Measurements from ENCODE around the gene IDI2.
"Not testable (repeated sequence)": the region's sequence is repeated elsewhere in the genome, so short reads cannot be mapped to it uniquely, and the experiment has no call there.

IDI2 gene

DNA sequence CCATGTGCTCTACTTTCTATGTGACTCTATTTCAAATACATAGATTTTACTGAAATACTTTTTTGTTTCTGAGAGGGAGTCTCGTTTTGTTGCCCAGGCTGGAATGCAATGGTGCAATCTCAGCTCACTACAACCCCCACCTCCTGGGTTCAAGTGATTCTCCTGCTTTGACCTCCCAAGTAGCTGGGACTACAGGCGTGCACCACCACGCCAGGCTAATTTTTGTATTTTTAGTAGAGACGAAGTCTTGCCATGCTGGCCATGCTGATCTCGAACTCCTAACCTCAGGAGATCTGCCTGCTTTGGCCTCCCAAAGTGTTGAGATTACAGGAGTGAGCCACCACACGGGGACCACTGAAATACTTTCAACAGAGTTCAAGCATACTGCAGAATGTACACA is 19.8 kb upstream of the IDI2 start:
- DNase-seq = no peak

DNA sequence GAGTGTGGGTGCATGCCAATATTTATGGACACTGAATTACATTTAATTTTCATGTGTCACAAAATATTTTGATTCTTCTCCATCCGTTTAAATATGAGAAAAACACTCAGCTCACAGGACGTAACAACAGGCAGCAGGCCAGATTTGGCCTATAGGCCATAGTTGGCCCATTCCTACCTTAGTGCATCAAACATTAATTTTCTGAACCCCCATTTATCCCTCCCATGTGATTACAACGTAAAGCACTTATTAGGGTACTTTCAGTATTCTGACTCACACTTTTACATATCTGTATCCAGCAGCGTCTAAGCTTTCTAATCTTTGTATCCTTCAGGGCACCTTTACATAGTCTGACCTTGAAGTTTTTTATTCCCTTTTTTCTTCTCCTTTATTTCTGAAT is 19.3 kb upstream of the IDI2 start:
- DNase-seq = no peak

DNA sequence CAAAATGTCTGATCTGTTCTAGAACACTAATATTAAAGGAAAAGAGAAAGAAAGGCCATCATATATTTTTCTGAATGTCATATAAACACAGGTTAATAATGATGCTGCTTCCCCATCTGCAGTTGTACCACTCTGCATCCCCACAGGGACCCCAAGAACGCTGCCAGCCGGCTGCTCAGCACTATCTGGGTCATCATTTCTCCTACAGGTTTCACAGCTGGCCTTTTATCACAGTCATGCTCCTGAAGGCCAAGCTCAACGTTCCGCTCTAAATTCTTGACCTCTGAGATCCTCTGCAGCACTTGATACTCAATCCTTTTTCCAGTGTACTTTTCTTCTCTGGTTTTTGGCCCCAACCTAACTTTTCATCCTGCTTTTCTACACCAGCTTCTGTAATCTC is 18.5 kb upstream of the IDI2 start:
- DNase-seq = no peak

DNA sequence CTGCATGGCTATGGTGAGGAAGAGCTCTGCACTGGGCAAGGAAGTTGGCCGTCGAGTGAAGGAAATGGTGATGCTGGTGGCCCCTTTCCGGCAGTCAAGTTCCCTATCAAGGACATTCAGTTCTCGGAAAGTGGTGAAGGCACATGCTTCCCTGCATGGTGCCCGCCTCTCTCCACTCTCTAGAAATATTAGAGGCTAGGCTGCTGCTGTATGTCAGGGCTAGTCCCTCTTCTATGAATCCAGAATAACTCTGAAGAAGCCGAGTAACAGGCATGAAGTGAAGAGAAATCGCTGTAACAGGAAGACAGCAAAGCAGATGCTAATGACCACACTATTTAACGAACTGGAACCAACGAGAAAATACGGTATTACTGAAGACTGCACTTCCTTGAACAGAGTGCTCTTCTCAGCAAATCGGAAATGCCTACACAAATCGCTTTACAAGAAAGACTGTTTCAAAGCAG is 17.9 kb upstream of the IDI2 start:
- no peak for DNase-seq

DNA sequence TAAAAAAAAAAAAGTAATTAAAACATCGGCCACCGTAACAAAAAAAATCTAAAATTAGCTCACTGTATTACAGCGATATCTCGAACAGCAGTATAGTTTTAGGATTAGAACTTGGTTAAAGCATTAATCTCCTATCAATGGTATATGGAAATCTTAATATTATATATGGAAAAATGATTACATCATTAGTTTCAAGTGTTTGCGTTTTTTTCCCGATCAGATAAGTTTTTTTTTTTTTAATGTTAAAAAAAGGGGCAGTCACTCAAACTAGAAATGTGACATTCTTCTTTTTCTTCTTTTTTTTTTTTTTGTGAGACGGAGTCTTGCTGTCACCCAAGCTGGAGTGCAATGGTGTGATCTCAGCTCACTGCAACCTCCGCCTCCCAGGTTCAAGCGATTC is 15.9 kb upstream of the IDI2 start:
- DNase-seq = no peak

DNA sequence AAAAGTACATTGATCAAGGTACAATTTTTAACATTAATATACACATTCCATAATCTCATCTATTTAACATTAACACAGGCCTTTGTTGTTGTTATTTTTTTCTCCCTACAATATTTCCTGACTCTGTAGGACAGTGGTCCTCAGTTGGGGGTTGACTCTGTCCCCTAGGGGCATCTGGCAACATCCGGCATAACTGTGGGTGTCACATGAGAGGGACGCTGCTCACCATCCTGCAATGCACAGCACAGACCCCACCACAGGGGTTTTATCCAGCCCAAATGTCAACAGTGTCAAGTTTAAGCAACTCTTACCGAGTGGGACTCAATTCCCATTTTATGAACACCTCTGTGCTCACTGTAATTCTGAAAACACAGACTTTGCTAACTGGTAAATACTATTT is 14.5 kb upstream of the IDI2 start:
- DNase-seq = no peak

DNA sequence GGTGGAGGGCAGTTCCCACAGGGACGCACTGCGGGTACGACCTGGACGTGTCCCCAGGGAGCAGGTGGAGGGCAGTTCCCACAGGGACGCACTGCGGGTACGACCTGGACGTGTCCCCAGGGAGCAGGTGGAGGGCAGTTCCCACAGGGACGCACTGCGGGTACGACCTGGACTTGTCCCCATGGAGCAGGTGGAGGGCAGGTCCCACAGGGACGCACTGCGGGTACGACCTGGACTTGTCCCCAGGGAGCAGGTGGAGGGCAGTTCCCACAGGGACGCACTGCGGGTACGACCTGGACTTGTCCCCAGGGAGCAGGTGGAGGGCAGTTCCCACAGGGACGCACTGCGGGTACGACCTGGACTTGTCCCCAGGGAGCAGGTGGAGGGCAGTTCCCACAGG is 13.1 kb upstream of the IDI2 start:
- not testable (repeated sequence) for DNase-seq

DNA sequence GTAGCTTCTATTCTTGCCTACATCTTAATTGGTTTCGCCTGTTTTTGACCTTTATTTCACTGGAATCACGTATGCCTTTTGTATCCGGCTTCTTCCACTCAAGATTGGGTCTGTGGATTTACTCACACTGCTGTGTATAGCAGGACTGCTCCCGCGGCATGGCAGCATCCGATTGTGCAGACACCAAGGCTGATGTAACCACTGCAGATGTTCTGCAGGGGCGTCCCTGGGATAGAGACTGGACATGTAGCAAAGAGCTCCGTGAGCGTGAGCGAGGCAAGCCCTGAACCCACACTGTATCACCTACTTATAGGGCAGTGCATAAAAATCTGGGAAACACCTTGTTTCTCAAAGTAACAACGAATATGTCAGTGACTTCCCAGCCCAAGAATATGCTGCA is 11.4 kb upstream of the IDI2 start:
- DNase-seq = no peak

DNA sequence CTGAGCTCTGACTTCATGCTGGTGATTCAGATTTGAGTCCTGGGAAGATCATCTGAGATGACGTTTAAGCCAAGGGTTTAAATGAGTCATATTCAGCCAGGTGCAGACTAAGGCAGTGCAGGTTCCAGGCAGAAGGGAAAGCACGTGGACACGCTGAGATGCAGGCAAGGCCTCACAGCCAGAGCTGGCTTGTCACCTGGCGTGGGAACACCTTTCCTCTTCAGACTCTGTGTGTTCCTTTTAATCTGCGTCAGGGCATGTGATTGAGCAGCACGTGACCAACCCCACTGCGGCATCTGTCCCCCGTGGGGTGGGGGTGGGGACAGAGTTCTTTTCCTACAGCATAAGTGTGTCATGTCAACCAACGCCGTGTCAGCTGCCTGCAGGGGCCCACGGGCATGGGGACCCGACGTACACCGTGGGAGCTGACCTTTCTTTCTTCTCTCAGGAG is 10.7 kb upstream of the IDI2 start:
- DNase-seq = no peak

DNA sequence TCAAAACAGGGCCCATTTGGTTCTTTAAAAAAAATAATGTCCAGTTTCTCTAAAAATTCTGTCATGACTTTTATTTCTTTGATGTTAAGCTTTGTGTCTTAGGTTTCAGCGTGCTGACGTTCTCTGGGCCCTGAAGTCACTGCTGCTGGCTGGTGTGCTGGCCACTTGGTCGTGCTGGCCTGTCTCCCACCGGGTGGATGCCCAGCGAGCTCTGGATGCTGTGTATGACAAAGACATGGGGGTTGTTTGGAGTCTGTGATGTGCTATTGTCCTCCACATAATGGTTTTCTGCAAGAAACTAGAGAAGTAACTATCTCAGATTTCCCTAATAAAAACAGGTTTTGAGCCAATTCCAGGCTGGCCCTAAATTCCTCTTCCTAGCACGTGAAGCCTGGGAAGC is 9.5 kb upstream of the IDI2 start:
- DNase-seq = no peak

DNA sequence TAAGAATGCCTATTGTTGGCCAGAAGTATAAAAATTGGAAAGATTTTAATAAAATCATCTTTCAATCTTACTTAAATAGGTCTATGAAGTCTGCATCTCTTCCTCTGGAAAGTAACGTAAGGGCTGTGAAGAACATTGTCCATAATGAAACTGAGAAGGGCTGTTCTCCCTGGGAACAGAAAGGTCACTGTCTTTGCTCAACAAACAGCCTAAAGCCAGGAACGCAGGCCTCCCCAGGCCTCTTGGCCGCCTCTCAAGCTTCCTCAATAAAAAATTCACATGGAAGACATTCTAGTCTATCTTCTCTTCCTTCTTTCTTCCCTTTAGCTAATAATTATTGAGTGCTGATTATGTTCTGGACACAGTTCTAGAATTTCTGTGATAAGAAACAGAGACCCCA is 9.1 kb upstream of the IDI2 start:
- no peak for DNase-seq

DNA sequence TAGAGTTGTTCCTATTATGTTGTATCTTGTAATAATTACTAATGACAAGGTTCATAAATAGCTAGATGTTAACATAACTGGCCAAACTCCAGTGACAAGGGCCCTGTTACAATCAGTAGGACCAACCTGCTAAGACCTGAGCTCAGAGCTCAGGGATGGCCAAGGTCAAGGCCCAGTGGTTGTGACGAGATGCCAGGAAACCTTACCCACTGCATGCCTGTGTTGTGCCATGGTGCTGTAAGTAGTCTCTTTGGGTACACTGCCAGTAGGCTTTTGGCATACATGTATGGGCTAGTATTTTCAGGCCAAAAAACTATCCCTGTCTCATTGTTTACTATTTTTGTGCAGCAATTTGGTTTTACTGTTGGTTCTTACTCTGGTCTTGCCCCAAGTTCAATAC is 7.9 kb upstream of the IDI2 start:
- no peak for DNase-seq

DNA sequence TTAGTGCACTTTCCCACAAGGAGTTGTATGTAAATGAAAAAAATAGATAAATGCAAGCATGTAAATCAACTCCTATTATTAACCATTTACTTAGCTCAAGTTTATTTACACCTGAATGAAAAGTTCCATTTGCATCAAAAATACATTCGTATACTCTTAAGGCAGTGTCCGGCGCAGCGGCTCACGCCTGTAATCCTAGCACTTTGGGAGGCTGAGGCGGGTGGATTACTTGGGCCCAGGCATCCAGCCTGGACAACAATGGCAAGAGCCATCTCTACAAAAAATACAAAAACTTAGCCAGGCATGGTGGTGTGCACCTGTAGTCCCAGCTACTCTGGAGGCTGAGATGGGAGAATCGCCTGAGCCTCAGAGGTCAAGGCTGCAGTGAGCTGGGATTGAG is 4.2 kb upstream of the IDI2 start:
- DNase-seq = no peak

DNA sequence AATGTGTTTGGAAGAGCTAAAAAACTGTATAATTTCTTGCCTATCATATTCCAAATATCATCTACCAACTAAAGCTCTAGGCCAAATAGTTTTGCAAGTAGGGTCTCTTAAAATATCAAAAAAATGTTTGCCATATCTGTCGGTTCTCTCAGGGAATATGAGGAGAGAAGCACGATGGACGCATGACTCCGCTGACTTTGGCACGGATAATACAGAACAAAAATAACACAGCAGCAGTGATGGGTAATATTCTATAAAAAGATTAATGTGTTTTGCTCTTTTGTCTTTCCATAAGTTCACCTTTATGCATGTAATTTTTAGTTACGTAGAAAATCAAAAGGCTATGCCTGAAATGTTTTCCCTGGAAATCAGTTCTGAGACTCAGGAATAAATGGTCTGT is 919 bp upstream of the IDI2 start:
- DNase-seq = no peak

DNA sequence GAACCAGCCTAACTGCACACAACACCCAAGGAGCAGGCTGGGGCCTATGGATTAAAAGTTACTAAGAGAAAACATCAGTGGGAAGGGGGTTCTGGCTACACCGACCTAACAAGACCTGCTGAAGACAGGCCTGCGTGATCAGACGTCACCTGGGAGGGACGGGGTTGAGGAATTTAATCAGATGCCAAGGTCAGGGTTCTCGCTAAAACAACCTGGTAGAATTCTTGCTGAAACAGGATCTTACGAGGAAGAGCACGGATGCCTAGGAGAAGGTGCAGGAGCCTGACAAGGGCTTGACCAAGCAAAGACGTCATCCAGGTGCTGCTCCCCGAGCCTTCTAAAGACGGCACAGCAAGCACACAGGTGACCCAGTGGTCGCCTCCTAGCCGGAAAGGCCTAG is 1.6 kb downstream of the IDI2 start:
- DNase-seq = no peak

DNA sequence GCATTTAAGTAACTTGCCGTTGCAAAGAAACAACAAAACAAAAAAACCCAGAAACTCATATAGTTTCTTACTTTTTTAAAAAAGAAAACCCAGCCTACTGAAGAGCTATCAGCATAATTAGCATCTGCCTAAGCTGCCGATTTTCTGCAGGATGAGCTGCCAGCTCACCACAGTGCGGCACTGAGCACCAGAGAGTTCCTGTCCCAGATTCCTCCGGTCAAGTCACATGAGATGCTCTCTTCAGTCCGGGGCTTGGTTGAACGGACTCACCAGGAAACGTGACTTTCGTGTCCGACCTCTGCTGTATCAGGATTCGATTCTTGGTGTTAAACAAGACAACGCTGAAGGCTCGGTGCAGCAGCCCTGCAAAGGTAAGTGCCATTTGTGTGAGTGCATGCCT is 3.2 kb downstream of the IDI2 start:
- no peak for DNase-seq

DNA sequence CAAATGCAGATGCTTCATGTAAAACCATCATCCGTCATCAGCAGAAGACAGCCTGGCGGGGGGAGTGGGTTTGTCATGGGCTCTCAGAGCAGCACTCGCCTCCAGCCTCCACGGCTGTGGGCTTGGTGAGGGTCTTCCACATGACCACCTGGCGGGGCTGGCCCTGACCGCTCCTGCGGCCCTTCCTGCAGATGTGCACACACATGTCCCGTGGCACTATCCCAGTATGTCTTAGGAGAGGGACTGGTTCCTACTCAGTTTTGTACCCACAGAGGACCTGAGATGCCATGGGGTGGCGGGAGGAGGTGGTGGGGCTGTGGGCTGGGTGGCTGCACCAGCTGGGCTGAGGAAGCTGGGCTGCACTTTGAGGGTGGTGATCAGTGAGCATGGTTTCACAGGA is 4.7 kb downstream of the IDI2 start:
- DNase-seq = no peak

DNA sequence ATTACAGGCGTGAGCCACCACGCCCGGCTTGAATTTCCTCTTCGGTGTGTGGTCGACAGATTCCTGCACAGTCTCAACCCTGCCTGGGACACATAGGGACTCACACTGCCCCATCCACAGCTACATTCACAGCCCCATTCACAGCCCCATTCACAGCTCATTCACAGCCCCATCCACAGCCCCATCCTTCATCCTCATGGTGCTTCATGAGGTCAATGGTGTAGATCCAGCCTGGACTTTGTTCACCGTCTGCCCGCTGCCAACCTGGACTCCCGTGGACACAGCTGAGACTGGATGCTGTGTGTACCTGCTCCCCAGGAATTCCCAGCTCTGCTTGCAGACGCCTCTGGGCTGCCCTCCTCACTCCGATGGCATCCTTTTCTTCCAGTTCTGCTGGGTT is 5.2 kb downstream of the IDI2 start:
- DNase-seq = no peak

DNA sequence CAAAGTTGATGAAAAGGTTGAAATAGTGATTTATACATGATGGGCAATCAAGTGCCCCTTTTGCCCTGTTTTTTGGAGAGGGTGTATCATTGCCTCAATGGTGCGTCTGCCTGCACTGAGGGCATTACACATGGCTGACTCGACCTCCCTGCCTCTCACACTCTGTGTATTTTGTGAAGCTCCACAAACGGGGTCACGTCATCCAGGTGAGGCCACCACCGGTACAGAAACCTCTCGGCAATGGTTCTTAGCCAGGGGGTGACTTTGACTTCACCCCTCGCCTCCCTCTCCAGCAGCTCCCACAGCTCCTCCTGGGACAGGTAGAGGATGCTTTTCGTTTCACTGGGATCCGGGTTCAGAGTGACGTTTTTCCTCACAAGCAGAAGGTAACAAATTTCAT is 6.3 kb downstream of the IDI2 start:
- no peak for DNase-seq

DNA sequence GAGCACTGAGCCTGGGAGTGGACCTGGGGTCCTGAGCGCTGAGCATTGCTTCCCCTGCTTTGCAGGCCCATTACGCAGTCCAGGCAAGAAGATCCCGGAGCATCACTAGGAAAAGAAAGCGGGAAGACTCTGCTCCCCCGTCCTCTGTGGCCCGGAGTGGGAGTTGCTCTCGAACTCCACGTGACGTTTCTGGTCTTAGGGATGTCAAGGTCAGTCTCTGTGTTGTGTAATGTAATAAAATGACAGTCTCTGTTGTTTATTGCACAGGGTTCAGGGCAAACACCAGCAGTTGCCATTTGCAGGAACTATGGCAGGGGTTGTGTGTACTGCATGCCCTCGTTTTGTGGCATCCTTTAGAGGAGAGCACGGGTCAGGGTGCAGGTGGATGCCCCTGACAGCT is 10.0 kb downstream of the IDI2 start:
- DNase-seq = no peak

DNA sequence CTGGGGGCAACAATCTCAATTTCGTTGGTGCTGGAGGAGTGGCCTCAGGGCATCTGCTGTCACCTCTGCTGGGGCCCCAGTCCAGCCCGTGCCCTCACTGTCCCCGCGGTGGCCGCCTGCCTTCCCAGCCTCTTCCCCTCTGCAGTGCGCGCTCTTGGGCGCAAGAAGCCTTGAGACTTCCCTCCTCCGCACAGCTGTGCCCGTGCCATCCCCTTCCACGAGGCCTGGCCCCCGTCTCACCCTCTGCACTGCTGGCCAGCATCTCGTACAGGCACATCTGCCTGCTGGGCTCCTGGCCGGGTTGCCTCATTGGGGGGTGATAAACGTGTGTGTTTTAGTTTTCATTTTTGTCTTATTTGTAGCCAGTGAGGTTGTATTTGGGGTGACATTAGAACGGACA is 14.0 kb downstream of the IDI2 start:
- DNase-seq = no peak

DNA sequence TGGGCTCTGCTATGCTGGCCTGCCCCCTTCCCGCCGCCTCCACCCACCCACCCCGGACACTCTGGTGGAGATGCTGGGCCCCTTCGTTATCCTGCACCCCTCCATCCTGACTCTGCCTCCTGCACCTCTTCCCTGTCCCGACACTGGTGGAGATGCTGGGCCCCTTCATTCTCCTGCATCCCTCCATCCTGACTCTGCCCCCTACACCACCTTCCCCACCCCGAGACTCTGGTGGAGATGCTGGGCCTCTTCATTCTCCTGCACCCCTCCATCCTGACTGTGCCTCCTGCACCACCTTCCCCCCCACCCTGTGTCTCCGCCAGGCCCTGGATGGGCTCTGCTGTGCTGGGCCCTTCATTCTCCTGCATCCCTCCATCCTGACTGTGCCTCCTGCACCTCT is 15.0 kb downstream of the IDI2 start:
- DNase-seq = no peak

DNA sequence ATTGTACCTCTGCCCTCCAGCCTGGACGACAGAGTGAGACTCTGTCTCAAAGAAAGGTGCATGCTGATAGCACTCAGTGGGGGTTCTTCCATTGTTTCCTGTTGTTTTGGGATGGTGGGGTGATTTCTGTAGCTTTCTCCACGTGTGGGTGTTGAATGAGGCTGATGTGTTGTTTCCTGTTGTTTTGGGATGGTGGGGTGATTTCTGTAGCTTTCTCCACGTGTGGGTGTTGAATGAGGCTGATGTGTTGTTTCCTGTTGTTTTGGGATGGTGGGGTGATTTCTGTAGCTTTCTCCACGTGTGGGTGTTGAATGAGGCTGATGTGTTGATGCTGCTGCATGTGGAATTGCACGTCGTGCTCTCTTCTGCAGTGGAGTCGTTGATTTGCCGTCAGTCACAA is 15.7 kb downstream of the IDI2 start:
- not testable (repeated sequence) for DNase-seq

DNA sequence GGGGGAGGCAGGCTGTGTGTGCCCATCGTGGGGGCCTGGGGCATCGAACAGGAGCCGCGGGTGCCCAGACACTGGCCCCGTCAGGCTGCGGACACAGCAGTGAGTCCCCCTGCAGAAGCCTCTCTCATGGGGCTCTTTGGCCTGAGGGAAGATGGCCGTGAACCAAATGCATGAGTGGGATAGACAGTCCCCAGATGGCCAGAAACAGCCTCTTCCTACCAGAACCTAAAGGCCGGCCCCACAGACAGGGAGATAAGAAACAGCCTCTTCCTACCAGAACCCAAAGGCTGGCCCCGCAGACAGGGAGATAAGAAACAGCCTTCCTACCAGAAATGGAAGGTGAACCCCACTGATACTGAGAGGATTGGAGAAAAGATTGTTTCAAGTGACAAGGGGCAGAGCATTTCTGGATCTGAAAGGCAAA is 16.6 kb downstream of the IDI2 start:
- no peak for DNase-seq

DNA sequence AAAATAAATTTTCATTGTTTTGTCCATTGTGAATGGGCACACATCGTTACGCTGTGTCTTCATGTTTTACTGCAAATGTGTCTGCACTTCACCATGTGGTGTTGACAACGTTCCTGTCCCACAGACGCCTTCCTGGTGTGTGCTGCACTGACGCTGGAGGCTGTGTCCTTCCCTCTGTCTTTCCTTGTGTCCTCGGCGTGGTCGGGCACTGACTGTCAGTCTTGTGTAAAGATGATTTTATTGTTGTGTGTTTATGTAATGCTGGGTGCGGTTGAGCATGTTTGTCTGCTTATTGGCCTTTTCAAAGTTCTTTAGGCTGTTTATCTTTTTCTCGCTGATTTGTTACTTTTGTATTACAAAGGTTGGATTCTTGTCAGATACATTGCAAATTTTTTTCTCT is 18.1 kb downstream of the IDI2 start:
- no peak for DNase-seq

DNA sequence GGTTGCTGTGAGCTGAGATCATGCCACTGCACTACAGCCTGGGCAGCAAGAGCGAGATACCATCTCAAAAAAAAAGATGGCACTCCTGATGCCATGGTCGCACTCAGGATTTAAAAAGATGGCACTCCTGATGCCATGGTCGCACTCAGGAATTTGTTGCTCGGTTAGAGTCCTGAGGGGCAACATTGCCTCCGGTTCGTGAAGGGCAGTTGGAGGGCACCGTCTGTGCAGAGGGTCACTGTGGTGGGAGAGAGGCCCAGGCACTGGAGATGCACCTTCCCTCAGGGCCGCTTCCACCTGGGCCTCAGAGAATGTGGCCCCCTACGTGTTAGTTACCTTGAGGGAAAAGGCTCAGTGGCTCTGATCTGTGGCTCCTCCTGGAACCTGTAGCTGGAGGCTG is 19.1 kb downstream of the IDI2 start:
- no peak for DNase-seq

Data from NCI-H1436 treated with DMSO at 0.1 percent for 48 hours (cell line).